ENCODE results near the gene ANTXR1. TPM values are rescaled to one million over a fixed set of nuclear protein-coding genes. Genes with fewer than 3 reads are reported as not detected.

Gene ANTXR1
- total RNA-seq, 2 donors from 2014 or later: 48.3 to 54.5 TPM

DNA sequence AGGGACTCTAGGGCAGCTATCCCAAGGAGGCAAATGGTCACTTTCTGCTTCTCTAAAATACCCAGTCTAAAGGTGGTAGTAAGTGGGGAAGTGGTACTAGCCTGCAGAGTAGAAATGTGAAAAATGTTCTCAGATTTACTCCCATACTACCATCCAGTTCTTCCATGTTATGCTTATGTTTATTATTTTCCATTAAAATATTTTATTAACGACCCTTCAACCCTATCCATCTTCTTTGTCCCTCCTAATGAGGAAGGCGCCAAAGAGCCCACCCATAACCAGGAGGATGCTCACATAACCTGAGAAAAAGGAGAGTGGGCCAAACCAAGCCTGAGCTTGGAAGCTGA, 153.5 kb downstream of the ANTXR1 start:
- no peaks in the 10 kb centered on the region for H3K9me3 Mint-ChIP-seq
- Histone ChIP-seq H3K9ac (ENCODE audit: extremely low read depth, low read length, poor library complexity, severe bottlenecking) (no peak overlapping the region), H3K4me3 (ENCODE audit: low read length) (no peak overlapping the region), H3K27ac (ENCODE audit: low read depth, low read length) (no peak overlapping the region), H3K36me3 (ENCODE audit: control insufficient read depth, insufficient read depth, low read length) (no peaks in the 10 kb centered on the region), H3K9me3 (ENCODE audit: control insufficient read depth, low read length) (no peaks in the 10 kb centered on the region), H3K4me1 (ENCODE audit: control insufficient read depth, insufficient read depth, low read length) (peaks cover 6% of the 10 kb centered on the region), H3K27me3 (ENCODE audit: control insufficient read depth, insufficient read depth, low read length, poor library complexity, severe bottlenecking) (no peaks in the 10 kb centered on the region)
- no peak overlapping the region for H3K27ac Mint-ChIP-seq
- peaks cover 21% of the 10 kb centered on the region for H3K36me3 Mint-ChIP-seq (ENCODE audit: low read depth)
- H3K4me3 Mint-ChIP-seq: no peak overlapping the region
- TF ChIP-seq, protein P1, sequence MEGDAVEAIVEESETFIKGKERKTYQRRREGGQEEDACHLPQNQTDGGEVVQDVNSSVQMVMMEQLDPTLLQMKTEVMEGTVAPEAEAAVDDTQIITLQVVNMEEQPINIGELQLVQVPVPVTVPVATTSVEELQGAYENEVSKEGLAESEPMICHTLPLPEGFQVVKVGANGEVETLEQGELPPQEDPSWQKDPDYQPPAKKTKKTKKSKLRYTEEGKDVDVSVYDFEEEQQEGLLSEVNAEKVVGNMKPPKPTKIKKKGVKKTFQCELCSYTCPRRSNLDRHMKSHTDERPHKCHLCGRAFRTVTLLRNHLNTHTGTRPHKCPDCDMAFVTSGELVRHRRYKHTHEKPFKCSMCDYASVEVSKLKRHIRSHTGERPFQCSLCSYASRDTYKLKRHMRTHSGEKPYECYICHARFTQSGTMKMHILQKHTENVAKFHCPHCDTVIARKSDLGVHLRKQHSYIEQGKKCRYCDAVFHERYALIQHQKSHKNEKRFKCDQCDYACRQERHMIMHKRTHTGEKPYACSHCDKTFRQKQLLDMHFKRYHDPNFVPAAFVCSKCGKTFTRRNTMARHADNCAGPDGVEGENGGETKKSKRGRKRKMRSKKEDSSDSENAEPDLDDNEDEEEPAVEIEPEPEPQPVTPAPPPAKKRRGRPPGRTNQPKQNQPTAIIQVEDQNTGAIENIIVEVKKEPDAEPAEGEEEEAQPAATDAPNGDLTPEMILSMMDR (conservative IDR thresholded peaks at IDR 0.05): no peak
- H3K4me1 Mint-ChIP-seq: peaks cover 31% of the 10 kb centered on the region
- DNase-seq: no peak
- WGBS, 2 experiments (ENCODE audit: insufficient coverage in 1 of 2, insufficient read length in 1 of 2): 84% methylated on average over 2 of the region's 2 CpGs; no CpG with 5 or more reads in 1 of the 2 experiments
- no peaks in the 10 kb centered on the region for H3K27me3 Mint-ChIP-seq (ENCODE audit: insufficient read depth)

DNA sequence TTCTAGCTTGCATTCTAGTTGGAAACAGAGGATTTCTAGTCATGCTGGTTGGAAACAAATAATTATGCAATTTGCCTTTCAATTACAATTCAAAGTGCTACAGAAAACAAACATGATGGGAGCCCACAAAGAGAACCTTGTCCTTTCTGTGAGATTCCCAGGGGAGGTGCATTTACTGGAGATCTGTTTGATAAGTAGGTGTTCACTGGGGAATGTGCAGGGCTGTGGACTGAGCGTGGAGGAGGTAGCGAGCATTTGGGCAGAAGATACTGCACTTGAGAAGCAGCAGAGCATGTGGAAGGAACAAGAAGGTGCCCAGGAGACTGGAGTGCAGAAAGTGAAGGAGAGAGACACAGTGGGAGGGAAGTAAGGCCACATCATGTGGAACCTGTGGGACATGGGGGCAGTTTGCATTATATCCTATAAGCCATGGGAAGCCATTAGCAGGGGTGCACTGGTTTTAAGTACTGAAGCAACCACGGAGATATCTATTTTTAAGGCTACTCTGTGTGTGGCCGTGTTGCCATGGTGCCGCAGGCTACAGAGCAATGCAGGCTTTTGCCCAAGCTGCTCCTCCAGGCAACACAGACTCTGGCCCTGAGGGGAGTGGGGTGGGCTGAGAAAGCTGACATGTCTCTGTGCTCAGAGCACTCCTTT, 154.0 kb downstream of the ANTXR1 start:
- Histone ChIP-seq H3K9me3 (ENCODE audit: control insufficient read depth, low read length) (no peaks in the 10 kb centered on the region), H3K27ac (ENCODE audit: low read depth, low read length) (no peak overlapping the region), H3K4me3 (ENCODE audit: low read length) (no peak overlapping the region), H3K9ac (ENCODE audit: extremely low read depth, low read length, poor library complexity, severe bottlenecking) (no peak overlapping the region), H3K36me3 (ENCODE audit: control insufficient read depth, insufficient read depth, low read length) (no peaks in the 10 kb centered on the region), H3K27me3 (ENCODE audit: control insufficient read depth, insufficient read depth, low read length, poor library complexity, severe bottlenecking) (no peaks in the 10 kb centered on the region), H3K4me1 (ENCODE audit: control insufficient read depth, insufficient read depth, low read length) (peaks cover 6% of the 10 kb centered on the region)
- no peaks in the 10 kb centered on the region for H3K27me3 Mint-ChIP-seq (ENCODE audit: insufficient read depth)
- no peak overlapping the region for H3K4me3 Mint-ChIP-seq
- DNase-seq: no peak
- TF ChIP-seq, protein P1 (conservative IDR thresholded peaks at IDR 0.05): no peak
- H3K27ac Mint-ChIP-seq: no peak overlapping the region
- peaks cover 27% of the 10 kb centered on the region for H3K4me1 Mint-ChIP-seq
- H3K9me3 Mint-ChIP-seq: no peaks in the 10 kb centered on the region
- 93 to 95% methylated on average over 4 to 5 of the region's 5 CpGs for WGBS, 2 experiments (ENCODE audit: insufficient coverage in 1 of 2, insufficient read length in 1 of 2)
- H3K36me3 Mint-ChIP-seq (ENCODE audit: low read depth): peaks cover 21% of the 10 kb centered on the region

DNA sequence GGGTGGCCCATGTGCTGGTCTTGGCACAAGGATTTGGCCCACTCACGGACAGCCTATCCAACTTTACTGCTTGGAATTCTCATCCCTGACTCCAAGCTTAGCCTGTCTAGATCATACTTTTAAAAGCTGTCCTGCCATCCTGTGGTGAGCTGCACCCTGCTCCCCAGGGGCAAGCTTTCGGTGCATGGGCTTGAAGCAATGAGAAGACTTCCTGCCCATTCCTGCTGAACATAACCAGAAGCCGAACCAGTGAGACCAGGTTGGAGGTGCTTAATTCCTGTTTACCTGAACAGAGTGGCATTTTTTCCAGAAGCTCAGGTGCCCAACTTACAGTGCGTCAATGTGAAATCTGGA, 154.5 kb downstream of the ANTXR1 start:
- H3K4me3 ChIP-seq (ENCODE audit: low read length): no peak overlapping the region
- H3K27ac ChIP-seq (ENCODE audit: low read depth, low read length): no peak overlapping the region
- no peak overlapping the region for H3K4me3 Mint-ChIP-seq
- H3K4me1 Mint-ChIP-seq: peaks cover 24% of the 10 kb centered on the region
- no peaks in the 10 kb centered on the region for H3K27me3 Mint-ChIP-seq (ENCODE audit: insufficient read depth)
- no peak overlapping the region for H3K9ac ChIP-seq (ENCODE audit: extremely low read depth, low read length, poor library complexity, severe bottlenecking)
- no peaks in the 10 kb centered on the region for H3K9me3 ChIP-seq (ENCODE audit: control insufficient read depth, low read length)
- no peaks in the 10 kb centered on the region for H3K27me3 ChIP-seq (ENCODE audit: control insufficient read depth, insufficient read depth, low read length, poor library complexity, severe bottlenecking)
- H3K36me3 Mint-ChIP-seq (ENCODE audit: low read depth): peaks cover 21% of the 10 kb centered on the region
- H3K36me3 ChIP-seq (ENCODE audit: control insufficient read depth, insufficient read depth, low read length): no peaks in the 10 kb centered on the region
- H3K4me1 ChIP-seq (ENCODE audit: control insufficient read depth, insufficient read depth, low read length): peaks cover 6% of the 10 kb centered on the region
- DNase-seq: no peak
- H3K9me3 Mint-ChIP-seq: no peaks in the 10 kb centered on the region
- no peak overlapping the region for H3K27ac Mint-ChIP-seq
- TF ChIP-seq, protein P1 (conservative IDR thresholded peaks at IDR 0.05): no peak
- 92 to 100% methylated on average over 3 to 4 of the region's 4 CpGs for WGBS, 2 experiments (ENCODE audit: insufficient coverage in 1 of 2, insufficient read length in 1 of 2)
